Raji (cell line): ENCODE measurements around the gene UNC5B.

Experiments
- POLR2A ChIP-seq: IDR thresholded peaks from 2 replicates; pipeline ENCODE4 v1.6.1; 2011; ENCODE audit warnings: low read depth, low read length, control low read depth; ENCODE audit not compliant: insufficient read depth

UNC5B gene

DNA sequence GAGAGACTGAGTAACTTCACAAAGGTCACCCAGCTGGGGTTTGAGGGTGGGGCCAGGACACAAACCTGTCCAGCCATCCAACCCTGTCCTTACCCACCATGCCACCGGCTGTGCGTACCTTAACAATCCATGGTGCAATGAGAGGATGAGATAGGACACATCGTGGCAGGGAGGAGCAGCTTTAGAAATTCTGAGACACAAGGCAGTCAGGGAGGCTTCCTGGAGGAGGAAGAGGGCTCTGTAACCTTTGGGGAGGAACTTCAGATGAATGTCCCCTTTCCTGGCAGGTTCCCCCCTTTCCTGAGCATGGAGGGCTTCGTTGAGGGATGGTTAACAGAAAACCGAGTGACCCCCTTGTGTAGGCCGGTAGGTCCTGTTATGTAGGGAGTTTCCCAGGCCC is 71.0 kb downstream of the UNC5B start:
- no peak for TF ChIP-seq POLR2A

DNA sequence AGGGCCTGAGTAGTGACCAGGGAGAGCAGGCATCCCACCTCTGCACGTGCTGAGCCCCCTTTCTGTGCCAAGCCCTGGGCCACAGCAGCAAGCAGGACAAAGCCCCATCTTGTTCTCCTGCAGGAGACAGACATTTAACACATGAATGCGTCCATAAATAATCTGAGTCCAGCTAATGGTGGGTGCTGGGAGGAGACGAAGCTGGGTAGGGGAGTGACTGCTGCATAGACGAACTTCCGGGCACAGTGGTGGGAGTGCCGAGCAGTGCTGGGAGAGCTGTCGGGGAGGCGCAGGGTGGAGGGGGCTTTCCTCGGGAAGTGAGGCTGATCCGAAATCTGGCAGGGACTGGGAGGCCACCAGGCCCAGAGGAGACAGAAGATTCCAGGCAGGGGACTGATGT is 71.5 kb downstream of the UNC5B start:
- TF ChIP-seq POLR2A, result no peak

DNA sequence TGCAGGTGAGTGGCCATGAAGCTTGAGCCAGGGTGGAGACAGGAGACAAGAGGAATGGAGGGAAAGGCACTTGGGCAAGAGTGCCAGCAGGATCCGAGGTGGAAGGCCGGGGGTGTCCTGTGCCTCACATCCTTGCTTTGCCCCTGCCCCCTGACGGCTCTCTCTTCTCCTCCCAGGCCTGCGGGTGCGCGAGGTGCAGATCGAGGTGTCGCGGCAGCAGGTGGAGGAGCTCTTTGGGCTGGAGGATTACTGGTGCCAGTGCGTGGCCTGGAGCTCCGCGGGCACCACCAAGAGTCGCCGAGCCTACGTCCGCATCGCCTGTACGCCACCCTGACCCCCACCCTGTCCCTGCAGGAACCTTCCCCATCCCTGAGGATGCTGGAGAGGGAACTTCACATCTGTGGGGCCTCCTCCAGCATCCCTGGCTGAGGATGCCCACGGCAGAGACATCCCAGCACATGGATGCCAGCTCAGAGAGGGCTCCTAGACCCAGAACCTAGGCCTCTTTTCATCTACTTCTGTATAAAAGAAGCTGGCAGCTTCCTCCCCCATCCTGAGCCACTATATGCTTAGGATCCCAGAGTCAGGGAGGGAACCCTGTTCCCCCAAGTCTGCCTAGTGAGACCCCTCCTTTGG is 72.3 kb downstream of the UNC5B start:
- no peak for TF ChIP-seq POLR2A

DNA sequence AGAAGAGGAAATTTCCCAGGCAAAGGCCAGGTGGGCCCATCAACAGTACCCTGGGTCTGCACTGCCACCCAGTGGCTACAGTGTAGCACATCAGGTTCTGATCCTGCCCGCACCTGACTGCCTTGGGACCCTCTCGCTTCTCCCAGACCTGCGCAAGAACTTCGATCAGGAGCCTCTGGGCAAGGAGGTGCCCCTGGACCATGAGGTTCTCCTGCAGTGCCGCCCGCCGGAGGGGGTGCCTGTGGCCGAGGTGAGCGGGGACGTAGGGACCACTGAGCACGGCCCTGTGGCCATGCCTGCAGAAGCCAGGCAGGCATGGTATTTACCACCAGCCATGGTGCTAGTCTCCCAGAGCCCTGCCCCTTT is 72.8 kb downstream of the UNC5B start:
- TF ChIP-seq POLR2A, result no peak

DNA sequence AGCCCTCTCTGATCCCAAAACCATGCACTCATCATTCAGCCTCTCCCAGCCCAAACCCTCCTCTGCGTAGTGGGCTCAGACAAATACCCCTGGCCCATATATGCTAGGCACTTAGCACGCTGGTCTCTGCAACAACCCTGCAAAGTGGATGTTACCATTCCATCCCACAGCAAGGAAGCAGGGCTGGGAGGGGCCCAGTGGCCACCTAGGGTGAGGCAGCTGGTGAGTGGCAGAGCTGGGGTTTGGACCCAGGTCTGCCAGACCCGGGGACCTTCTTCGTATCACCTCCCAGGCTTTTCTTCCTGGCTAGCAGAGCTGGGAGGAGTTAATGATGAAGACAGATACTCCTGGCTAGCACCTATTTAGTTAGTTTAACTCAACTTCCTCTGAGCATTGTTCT is 73.6 kb downstream of the UNC5B start:
- no peak for TF ChIP-seq POLR2A

DNA sequence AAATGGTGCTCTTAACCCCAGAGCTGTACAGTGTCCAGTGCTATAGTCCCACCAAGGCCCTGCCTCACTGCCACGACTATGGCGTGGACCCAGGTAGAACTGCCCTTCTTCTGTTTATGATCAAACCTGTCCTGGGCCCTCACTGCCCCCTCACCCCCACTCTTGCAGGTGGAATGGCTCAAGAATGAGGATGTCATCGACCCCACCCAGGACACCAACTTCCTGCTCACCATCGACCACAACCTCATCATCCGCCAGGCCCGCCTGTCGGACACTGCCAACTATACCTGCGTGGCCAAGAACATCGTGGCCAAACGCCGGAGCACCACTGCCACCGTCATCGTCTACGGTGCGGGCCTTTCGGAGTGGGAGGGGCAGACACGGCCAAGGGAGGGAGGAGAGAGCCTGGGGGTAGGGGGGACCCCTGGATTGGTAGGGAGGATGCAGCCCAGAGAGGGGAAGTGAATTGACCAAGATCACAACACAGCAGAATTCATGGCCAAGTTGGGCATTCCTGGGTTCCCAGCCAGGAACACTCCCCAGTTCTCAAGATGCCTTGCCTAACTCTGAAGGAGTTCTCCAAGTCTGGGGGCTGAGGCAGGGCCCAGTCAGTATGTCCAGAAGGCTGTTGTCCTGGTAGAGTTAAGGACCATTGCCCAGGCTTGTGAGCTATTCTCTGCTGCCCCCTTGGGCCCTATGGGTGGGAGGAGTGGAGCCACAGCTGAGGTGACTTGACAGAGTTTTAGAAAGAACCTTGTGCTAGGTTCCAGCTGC is 74.3 kb downstream of the UNC5B start:
- no peak for TF ChIP-seq POLR2A

DNA sequence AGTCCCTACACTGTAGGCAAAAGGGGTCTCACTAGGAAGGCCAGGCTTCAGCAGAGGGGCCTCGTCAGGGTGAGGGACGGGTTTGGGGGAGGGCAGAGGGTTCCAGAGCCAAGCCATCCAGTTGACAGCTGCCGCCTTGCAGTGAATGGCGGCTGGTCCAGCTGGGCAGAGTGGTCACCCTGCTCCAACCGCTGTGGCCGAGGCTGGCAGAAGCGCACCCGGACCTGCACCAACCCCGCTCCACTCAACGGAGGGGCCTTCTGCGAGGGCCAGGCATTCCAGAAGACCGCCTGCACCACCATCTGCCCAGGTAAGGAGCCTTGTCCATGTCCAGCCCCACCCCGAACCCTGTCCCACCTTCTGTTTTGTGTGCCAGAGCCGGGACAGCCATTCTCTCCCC is 75.1 kb downstream of the UNC5B start:
- TF ChIP-seq POLR2A, result no peak

DNA sequence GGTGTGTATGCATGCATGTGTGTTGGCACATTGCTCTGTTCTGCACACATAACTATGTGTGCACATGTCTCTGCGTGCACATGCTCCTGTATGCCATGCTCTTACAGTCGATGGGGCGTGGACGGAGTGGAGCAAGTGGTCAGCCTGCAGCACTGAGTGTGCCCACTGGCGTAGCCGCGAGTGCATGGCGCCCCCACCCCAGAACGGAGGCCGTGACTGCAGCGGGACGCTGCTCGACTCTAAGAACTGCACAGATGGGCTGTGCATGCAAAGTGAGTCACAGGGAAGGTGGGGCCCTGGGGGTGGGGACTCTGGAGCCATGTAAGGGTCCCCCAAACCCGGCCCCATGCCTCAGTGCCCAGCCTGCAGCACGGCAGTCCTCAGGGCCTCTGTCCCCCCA is 76.1 kb downstream of the UNC5B start:
- no peak for TF ChIP-seq POLR2A

DNA sequence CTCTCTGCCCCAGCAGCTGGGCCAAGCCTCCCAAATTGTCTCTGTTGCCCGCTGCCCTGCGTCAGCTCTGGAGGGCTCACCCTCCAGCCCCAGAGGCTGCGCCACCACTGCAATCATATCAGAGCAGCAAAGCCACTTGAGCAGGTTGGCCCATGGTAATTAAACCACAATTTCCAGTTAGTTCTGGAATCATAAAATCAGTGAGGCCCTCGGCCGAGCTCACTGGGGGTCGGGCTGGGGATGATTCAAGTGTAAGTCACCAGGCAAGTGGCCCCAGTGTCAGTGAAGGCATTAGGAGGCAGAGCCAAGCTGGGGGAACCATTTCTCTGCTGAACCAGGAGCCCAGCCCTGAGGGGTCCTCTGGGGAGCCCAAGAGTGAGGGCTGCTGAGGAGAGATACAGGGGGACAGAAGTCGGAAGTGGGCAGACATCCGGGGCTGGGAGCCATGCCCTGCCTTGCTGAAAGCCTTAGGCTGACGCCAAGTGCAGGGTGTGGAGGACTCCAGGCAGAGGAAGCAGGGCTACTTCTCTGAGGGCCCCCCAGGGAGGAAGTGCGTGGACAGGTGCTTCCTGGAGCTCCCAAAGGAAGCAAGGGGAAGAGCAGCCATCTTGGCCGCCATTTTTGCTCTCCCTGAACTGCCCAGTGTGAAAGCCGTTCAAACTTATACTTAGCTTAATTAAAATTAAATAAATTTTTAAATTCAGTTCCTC is 77.2 kb downstream of the UNC5B start:
- TF ChIP-seq POLR2A, result no peak

DNA sequence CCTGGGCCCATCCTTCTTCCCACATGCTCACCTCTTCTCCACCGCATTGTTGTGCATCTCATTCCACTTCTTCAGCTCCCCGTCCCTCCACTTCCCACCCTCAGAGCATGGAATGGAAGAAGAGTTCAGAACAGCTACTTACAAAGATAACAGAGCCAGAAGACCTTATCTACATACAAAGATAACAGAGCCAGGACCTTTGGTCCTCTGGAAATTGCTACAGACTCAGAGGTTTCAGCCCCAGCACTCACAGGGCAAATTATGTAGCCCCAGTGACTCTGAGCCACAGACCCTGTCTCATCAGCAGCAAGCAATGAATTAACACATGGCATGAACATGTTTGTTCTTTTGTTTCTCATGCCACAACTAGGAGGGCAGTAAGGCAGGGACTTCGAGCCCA is 78.0 kb downstream of the UNC5B start:
- TF ChIP-seq POLR2A, result no peak

DNA sequence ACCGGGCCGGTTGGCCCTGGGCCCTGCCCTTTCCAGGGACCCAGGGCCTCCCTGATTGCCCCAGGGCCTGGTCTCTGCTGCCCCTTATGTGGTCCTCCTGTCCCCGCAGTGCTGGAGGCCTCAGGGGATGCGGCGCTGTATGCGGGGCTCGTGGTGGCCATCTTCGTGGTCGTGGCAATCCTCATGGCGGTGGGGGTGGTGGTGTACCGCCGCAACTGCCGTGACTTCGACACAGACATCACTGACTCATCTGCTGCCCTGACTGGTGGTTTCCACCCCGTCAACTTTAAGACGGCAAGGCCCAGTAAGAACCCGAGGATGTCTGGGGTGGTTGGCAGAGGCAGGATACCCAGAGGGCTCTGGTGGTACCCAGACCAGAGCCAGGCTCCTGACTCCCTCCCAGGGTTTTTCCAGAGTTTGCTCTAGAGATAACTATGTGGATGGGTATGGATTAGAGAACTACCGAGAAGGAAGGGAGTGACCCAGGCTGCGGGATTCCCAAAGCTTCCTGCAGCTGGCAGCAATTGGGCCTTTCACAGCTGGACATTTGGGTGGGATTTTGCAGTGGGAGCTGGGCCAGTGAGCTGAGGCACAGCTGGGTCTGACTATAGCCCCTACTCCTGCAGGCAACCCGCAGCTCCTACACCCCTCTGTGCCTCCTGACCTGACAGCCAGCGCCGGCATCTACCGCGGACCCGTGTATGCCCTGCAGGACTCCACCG is 78.6 kb downstream of the UNC5B start:
- TF ChIP-seq POLR2A, result no peak

DNA sequence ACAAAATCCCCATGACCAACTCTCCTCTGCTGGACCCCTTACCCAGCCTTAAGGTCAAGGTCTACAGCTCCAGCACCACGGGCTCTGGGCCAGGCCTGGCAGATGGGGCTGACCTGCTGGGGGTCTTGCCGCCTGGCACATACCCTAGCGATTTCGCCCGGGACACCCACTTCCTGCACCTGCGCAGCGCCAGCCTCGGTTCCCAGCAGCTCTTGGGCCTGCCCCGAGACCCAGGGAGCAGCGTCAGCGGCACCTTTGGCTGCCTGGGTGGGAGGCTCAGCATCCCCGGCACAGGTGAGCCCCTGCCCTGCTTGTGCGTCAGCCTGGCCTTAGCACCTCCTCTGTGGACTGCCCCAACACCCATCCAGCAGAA is 79.1 kb downstream of the UNC5B start:
- TF ChIP-seq POLR2A, result no peak

DNA sequence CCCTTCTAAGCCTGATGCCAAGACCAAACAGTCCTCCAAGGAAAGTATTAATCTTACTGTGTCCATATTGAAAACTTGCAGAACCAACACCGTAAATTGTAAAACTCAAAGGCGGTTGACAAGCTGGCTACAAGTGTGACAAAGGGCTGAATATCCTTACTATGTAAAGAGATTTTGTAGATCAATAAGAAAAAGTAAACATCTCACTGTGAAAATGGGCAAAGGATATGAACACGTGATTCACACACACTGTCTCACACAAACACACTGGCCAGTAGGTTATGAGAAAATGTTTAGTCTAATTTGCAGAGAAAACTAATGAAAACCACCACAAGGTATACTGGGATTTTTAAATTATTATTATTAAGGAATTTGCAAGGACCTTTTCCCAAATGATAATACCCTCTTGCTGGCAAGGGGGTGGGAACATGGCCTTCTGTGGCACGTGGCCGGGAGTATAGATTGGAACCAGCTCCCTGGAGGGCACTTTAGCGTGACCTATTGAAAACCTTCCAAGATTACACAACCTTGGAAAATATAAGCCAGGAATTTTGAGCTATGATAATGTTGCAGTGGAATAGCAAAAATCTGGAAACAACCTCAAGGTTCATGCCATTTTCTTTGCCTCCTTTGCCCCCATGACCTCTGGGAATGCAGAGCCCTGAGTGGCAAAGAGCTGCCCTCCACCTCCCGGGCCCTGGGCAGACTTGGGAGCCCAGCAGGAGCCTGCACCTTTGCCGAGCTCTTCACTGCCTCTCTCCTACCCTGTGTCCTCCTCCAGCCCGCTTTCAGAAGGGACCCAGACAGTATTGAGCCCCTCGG is 80.5 kb downstream of the UNC5B start:
- TF ChIP-seq POLR2A, result no peak

DNA sequence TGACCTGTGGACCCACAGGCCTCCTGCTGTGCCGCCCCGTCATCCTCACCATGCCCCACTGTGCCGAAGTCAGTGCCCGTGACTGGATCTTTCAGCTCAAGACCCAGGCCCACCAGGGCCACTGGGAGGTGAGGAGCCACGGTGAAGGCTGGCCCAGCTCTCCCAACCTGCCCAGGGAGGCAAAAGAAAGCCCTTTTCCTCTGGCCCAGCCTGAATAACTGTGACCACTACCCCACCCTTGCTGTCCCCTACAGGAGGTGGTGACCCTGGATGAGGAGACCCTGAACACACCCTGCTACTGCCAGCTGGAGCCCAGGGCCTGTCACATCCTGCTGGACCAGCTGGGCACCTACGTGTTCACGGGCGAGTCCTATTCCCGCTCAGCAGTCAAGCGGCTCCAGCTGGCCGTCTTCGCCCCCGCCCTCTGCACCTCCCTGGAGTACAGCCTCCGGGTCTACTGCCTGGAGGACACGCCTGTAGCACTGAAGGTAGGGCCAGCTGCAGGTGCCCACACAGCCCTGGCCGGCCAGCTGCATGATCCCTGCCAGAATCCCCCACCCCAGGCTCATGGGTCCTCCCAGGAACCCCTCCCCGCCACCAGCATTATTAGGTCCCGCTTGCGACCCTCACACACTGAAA is 81.2 kb downstream of the UNC5B start:
- no peak for TF ChIP-seq POLR2A
